ENCODE results near the gene ACO2. TPM values are rescaled to one million over a fixed set of nuclear protein-coding genes. Genes with fewer than 3 reads are reported as not detected.
A peak's percentile ranks its signal among the peaks of the same experiment; 100 is the strongest.

Gene ACO2
- total and polyA plus RNA-seq, 2 of the 13 experiments (the other 11 are each of a cell fraction or from before 2014, with no cell fraction given): 19.2 to 45.6 TPM

GRCh38 chr22:41446639-41447434, 22.1 kb upstream of the ACO2 start, which contains the start of gene TOB2 (continued):
- TF ChIP-seq RAD21 (CRISPR knock-in tag; IDR thresholded peaks at IDR 0.05) (peak; percentile 84), MZF1 (CRISPR knock-in tag; IDR thresholded peaks at IDR 0.05; ENCODE audit: borderline replicate concordance) (no peak; the same call in 1 of the 2 replicates), DRAP1 (CRISPR knock-in tag; IDR thresholded peaks at IDR 0.05) (peak; percentile 98), JDP2 (CRISPR knock-in tag; IDR thresholded peaks at IDR 0.05; ENCODE audit: borderline replicate concordance) (peak; percentile 95), HDAC6 (IDR thresholded peaks at IDR 0.05; ENCODE audit: low read depth, low read length) (no peak), NFIB (CRISPR knock-in tag; IDR thresholded peaks at IDR 0.05; ENCODE audit: borderline replicate concordance) (0 out of 2 replicates have a peak, but pooled peaks have one; percentile 22), EZH2 (conservative IDR thresholded peaks at IDR 0.05; ENCODE audit: low read depth, low read length) (no peak), ZNF75D (CRISPR knock-in tag; IDR thresholded peaks at IDR 0.05; ENCODE audit: borderline replicate concordance) (peak; percentile 86; the same call in 1 of the 2 replicates), ARID2 (CRISPR knock-in tag; IDR thresholded peaks at IDR 0.05; ENCODE audit: borderline replicate concordance) (peak; percentile 50), ZIK1 (CRISPR knock-in tag; IDR thresholded peaks at IDR 0.05; ENCODE audit: borderline replicate concordance, low read depth) (peak; percentile 91), HMGA1 (CRISPR knock-in tag; conservative IDR thresholded peaks at IDR 0.05) (no peak), GABPB1 (CRISPR knock-in tag; IDR thresholded peaks at IDR 0.05) (peak; percentile 89), PBX3 (CRISPR knock-in tag; IDR thresholded peaks at IDR 0.05; ENCODE audit: borderline replicate concordance) (peak; percentile 73; the same call in 1 of the 2 replicates), GRHL1 (CRISPR knock-in tag; conservative IDR thresholded peaks at IDR 0.05) (no peak; the same call in 1 of the 2 replicates), CEBPG (CRISPR knock-in tag; IDR thresholded peaks at IDR 0.05) (peak; percentile 64), HMG20A (CRISPR knock-in tag; IDR thresholded peaks at IDR 0.05; ENCODE audit: borderline replicate concordance) (no peak), MIER3 (CRISPR knock-in tag; IDR thresholded peaks at IDR 0.05; ENCODE audit: borderline replicate concordance) (peak; percentile 96), ZBTB38 (CRISPR knock-in tag; IDR thresholded peaks at IDR 0.05) (peak; percentile 93), ARHGAP35 (CRISPR knock-in tag; IDR thresholded peaks at IDR 0.05; ENCODE audit: borderline replicate concordance) (peak; percentile 94), YY1 (IDR thresholded peaks at IDR 0.05; ENCODE audit: insufficient read depth, insufficient replicate concordance, low read depth, low read length) (peak; percentile 87), ZFP41 (CRISPR knock-in tag; IDR thresholded peaks at IDR 0.05; ENCODE audit: borderline replicate concordance) (peak; percentile 53; the same call in 1 of the 2 replicates)
- TF ChIP-seq, protein P1, sequence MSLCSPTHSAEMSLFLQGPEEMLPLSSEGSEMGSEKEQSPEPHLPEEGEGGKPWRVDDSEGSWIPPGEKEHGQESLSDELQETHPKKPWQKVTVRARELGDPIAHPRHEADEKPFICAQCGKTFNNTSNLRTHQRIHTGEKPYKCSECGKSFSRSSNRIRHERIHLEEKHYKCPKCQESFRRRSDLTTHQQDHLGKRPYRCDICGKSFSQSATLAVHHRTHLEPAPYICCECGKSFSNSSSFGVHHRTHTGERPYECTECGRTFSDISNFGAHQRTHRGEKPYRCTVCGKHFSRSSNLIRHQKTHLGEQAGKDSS (CRISPR knock-in tag; IDR thresholded peaks at IDR 0.05; ENCODE audit: borderline replicate concordance, low read depth): peak; percentile 94
- TF ChIP-seq, protein P2, sequence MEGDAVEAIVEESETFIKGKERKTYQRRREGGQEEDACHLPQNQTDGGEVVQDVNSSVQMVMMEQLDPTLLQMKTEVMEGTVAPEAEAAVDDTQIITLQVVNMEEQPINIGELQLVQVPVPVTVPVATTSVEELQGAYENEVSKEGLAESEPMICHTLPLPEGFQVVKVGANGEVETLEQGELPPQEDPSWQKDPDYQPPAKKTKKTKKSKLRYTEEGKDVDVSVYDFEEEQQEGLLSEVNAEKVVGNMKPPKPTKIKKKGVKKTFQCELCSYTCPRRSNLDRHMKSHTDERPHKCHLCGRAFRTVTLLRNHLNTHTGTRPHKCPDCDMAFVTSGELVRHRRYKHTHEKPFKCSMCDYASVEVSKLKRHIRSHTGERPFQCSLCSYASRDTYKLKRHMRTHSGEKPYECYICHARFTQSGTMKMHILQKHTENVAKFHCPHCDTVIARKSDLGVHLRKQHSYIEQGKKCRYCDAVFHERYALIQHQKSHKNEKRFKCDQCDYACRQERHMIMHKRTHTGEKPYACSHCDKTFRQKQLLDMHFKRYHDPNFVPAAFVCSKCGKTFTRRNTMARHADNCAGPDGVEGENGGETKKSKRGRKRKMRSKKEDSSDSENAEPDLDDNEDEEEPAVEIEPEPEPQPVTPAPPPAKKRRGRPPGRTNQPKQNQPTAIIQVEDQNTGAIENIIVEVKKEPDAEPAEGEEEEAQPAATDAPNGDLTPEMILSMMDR (CRISPR knock-in tag; IDR thresholded peaks at IDR 0.05): 0 out of 2 replicates have a peak, but pooled peaks have one; percentile 16

Measured in HepG2 (cell line).